ENCODE data around the gene LAMP5.

GRCh38 chr20:9570612-9571011 lies 56.2 kb downstream of the LAMP5 start:
- TF ChIP-seq POLR2AphosphoS5 (IDR thresholded peaks at IDR 0.05; ENCODE audit: low read depth, low read length) (no peak), SIN3A (IDR thresholded peaks at IDR 0.05; ENCODE audit: borderline replicate concordance, insufficient read depth, low read length) (no peak), TAF1 (IDR thresholded peaks at IDR 0.05; ENCODE audit: borderline replicate concordance, insufficient read depth, low read length) (no peak)

Measured in PFSK-1 (cell line).